Measurements from ENCODE around the gene ZNF385B.

Gene ZNF385B

GRCh38 chr2:179446476-179447141, 414.8 kb downstream of the ZNF385B start (continued):
- 0 out of 2 replicates have a peak, but pooled peaks have one; percentile 36 for TF ChIP-seq OVOL3 (tag by site-specific recombination; IDR thresholded peaks at IDR 0.05)

GRCh38 chr2:179444056-179444455, 417.4 kb downstream of the ZNF385B start:
- ChIA-PET CTCF (interaction anchor here (1.0 kb wide), 1 partner anchor 33 kb away, joined by 3 read pairs; no protein-coding TSS in a partner anchor), POLR2A (no interaction called here)

GRCh38 chr2:179443180-179443579, 418.2 kb downstream of the ZNF385B start:
- CTCF ChIA-PET, result interaction anchor here (1.0 kb wide), 1 partner anchor 32 kb away, joined by 3 read pairs; no protein-coding TSS in a partner anchor
- Histone ChIP-seq H3K27ac (ENCODE audit: extremely low read depth, low read depth, low read length) (no peak overlapping the region), H3K9me3 (ENCODE audit: control insufficient read depth, insufficient read depth, low read depth, low read length) (no peaks in the 10 kb centered on the region), H3K36me3 (ENCODE audit: control insufficient read depth in 2 of 2, insufficient read depth in 1 of 2, low read length in 2 of 2) (no peaks in the 10 kb centered on the region), H3K4me3 (ENCODE audit: low read depth, low read length) (no peak overlapping the region), H3K4me1 (ENCODE audit: control insufficient read depth, insufficient read depth, low read length) (peaks cover 3% of the 10 kb centered on the region; the same call in 1 of the 2 replicates)
- TF ChIP-seq ZNF596 (tag by site-specific recombination; IDR thresholded peaks at IDR 0.05), result no peak
- no peak for TF ChIP-seq ZNF624 (tag by site-specific recombination; IDR thresholded peaks at IDR 0.05)
- TF ChIP-seq IKZF3 (tag by site-specific recombination; IDR thresholded peaks at IDR 0.05), result no peak
- TF ChIP-seq ZBTB26 (tag by site-specific recombination; optimal IDR thresholded peaks at IDR 0.05), result no peak
- no peak for TF ChIP-seq ZNF670 (tag by site-specific recombination; IDR thresholded peaks at IDR 0.05; ENCODE audit: low read depth)
- no peak for TF ChIP-seq ZNF473 (tag by site-specific recombination; IDR thresholded peaks at IDR 0.05)
- no peak for TF ChIP-seq ZNF600 (tag by site-specific recombination; IDR thresholded peaks at IDR 0.05)
- TF ChIP-seq KLF9 (tag by site-specific recombination; IDR thresholded peaks at IDR 0.05; ENCODE audit: low read depth), result no peak
- no peak for TF ChIP-seq ZNF140 (tag by site-specific recombination; IDR thresholded peaks at IDR 0.05)
- no peak for TF ChIP-seq SP3 (tag by site-specific recombination; IDR thresholded peaks at IDR 0.05)
- TF ChIP-seq YY2 (tag by site-specific recombination; IDR thresholded peaks at IDR 0.05), result no peak
- no peak for TF ChIP-seq MYNN (tag by site-specific recombination; IDR thresholded peaks at IDR 0.05; ENCODE audit: borderline replicate concordance)
- TF ChIP-seq ZNF629 (tag by site-specific recombination; IDR thresholded peaks at IDR 0.05), result no peak
- TF ChIP-seq ZNF26 (tag by site-specific recombination; IDR thresholded peaks at IDR 0.05), result no peak
- TF ChIP-seq ZNF549 (tag by site-specific recombination; IDR thresholded peaks at IDR 0.05), result no peak
- no peak for TF ChIP-seq ZNF24 (tag by site-specific recombination; IDR thresholded peaks at IDR 0.05)
- POLR2A ChIA-PET, result no interaction called here

More at GRCh38 chr2:179444056-179444455, 417.4 kb downstream of the ZNF385B start:
- Histone ChIP-seq H3K9me3 (ENCODE audit: control insufficient read depth, insufficient read depth, low read depth, low read length) (no peaks in the 10 kb centered on the region), H3K36me3 (ENCODE audit: control insufficient read depth in 2 of 2, insufficient read depth in 1 of 2, low read length in 2 of 2) (no peaks in the 10 kb centered on the region), H3K27ac (ENCODE audit: extremely low read depth, low read depth, low read length) (no peak overlapping the region), H3K4me1 (ENCODE audit: control insufficient read depth, insufficient read depth, low read length) (peaks cover 3% of the 10 kb centered on the region; the same call in 1 of the 2 replicates), H3K4me3 (ENCODE audit: low read depth, low read length) (no peak overlapping the region)
- TF ChIP-seq ZBTB20 (tag by site-specific recombination; IDR thresholded peaks at IDR 0.05) (no peak), ZNF169 (tag by site-specific recombination; IDR thresholded peaks at IDR 0.05) (no peak), ZNF248 (tag by site-specific recombination; IDR thresholded peaks at IDR 0.05) (no peak), ZNF221 (tag by site-specific recombination; IDR thresholded peaks at IDR 0.05; ENCODE audit: borderline replicate concordance) (no peak), ZNF707 (tag by site-specific recombination; IDR thresholded peaks at IDR 0.05) (no peak), ZNF394 (tag by site-specific recombination; IDR thresholded peaks at IDR 0.05; ENCODE audit: borderline replicate concordance) (no peak), BCL11B (tag by site-specific recombination; IDR thresholded peaks at IDR 0.05; ENCODE audit: low read depth) (no peak), ZNF664 (tag by site-specific recombination; IDR thresholded peaks at IDR 0.05) (no peak), ZNF239 (tag by site-specific recombination; IDR thresholded peaks at IDR 0.05) (no peak), ZBTB44 (tag by site-specific recombination; IDR thresholded peaks at IDR 0.05) (no peak), ZNF184 (tag by site-specific recombination; IDR thresholded peaks at IDR 0.05) (no peak)
